GM23338 (cell line): ENCODE results near the gene PDZD11. TPM values are rescaled to one million over a fixed set of nuclear protein-coding genes. Genes with fewer than 3 reads are reported as not detected.

Experiments
- ATAC-seq: fragments of 200-7000 bp; cut with Tn5 transposase; 3 replicates; pipeline ENCODE4 v1.9.1; 2020
- DNase-seq: peaks from one replicate; pipeline ENCODE4 v3.0.0-alpha.2; 2015; ENCODE audit warnings: low spot score
- H2AFZ ChIP-seq: fragments of 200-600 bp; sonication (generic); 2 replicates; pipeline ENCODE4 v1.8.0; 2016; ENCODE audit warnings: antibody characterized with exemption, mild to moderate bottlenecking, moderate library complexity
- H3F3A ChIP-seq: fragments of 200-600 bp; sonication (generic); replicated peaks from 2 replicates; pipeline ENCODE4 v1.8.0; 2017; ENCODE audit warnings: antibody characterized with exemption, mixed run types, low read depth
- H3K27ac ChIP-seq: fragments of 200-600 bp; sonication (generic); 2 replicates; pipeline ENCODE4 v1.6.1; 2016; ENCODE audit warnings: low read depth
- H3K27me3 ChIP-seq: fragments of 200-600 bp; sonication (generic); 2 replicates; pipeline ENCODE4 v1.8.0; 2016; ENCODE audit warnings: mild to moderate bottlenecking, mixed run types, moderate library complexity; ENCODE audit not compliant: insufficient read depth
- H3K36me3 ChIP-seq: fragments of 200-600 bp; sonication (generic); 2 replicates; pipeline ENCODE4 v1.8.0; 2016; ENCODE audit warnings: mild to moderate bottlenecking; ENCODE audit not compliant: insufficient read depth
- H3K4me1 ChIP-seq: fragments of 200-600 bp; sonication (generic); 2 replicates; pipeline ENCODE4 v1.8.0; 2016; ENCODE audit warnings: mild to moderate bottlenecking, moderate library complexity; ENCODE audit not compliant: insufficient read depth
- H3K4me2 ChIP-seq: fragments of 200-600 bp; sonication (generic); 2 replicates; pipeline ENCODE4 v1.7.1; 2017; ENCODE audit warnings: mixed run types
- H3K4me3 ChIP-seq: fragments of 200-600 bp; sonication (generic); 2 replicates; pipeline ENCODE4 v1.6.1; 2016; ENCODE audit warnings: mixed run types
- H3K79me2 ChIP-seq: fragments of 200-600 bp; sonication (generic); replicated peaks from 2 replicates; pipeline ENCODE4 v1.8.0; 2017; ENCODE audit warnings: mild to moderate bottlenecking; ENCODE audit not compliant: insufficient read depth
- H3K9me2 ChIP-seq: fragments of 200-600 bp; sonication (generic); 2 replicates; pipeline ENCODE4 v1.8.0; 2017; ENCODE audit not compliant: insufficient read depth
- H4K20me1 ChIP-seq: fragments of 200-600 bp; sonication (generic); replicated peaks from 2 replicates; pipeline ENCODE4 v1.8.0; 2017; ENCODE audit warnings: mild to moderate bottlenecking; ENCODE audit not compliant: insufficient read depth
- H3K27ac Mint-ChIP-seq: 2 replicates; pipeline ENCODE4 v1.8.0; 2020; ENCODE audit warnings: inconsistent platforms, mild to moderate bottlenecking, moderate library complexity, mixed read lengths
- H3K27me3 Mint-ChIP-seq: 3 replicates; pipeline ENCODE4 v1.8.0; 2022; ENCODE audit warnings: low read depth, mild to moderate bottlenecking, moderate library complexity, mixed read lengths, inconsistent platforms; ENCODE audit not compliant: insufficient read depth, poor library complexity
- H3K36me3 Mint-ChIP-seq: 3 replicates; pipeline ENCODE4 v1.8.0; 2021; ENCODE audit warnings: low read depth, mild to moderate bottlenecking, inconsistent platforms, moderate library complexity, mixed read lengths
- H3K4me1 Mint-ChIP-seq: 3 replicates; pipeline ENCODE4 v1.8.0; 2020; ENCODE audit warnings: mild to moderate bottlenecking, inconsistent platforms, mixed read lengths
- H3K4me3 Mint-ChIP-seq: 3 replicates; pipeline ENCODE4 v1.8.0; 2021; ENCODE audit warnings: moderate library complexity, mild to moderate bottlenecking, inconsistent platforms, mixed read lengths
- H3K9me3 Mint-ChIP-seq: 3 replicates; pipeline ENCODE4 v1.8.0; 2020; ENCODE audit warnings: moderate library complexity, mild to moderate bottlenecking, inconsistent platforms, mixed read lengths
- CTCF ChIP-seq, 2 experiments: fragments of 200-600 bp in 1 of 2; sonication (generic) in 1 of 2; conservative IDR thresholded peaks; 2 replicates each; pipeline versions ENCODE4 v1.5.1 to v1.6.1; 2016 to 2017; ENCODE audit warnings: antibody characterized with exemption in 2 of 2, low read depth in 2 of 2, mild to moderate bottlenecking in 2 of 2, moderate library complexity in 1 of 2
- ETS1 ChIP-seq: IDR thresholded peaks from 2 replicates; pipeline ENCODE4 v1.6.1; 2016; ENCODE audit warnings: antibody characterized with exemption
- EZH2phosphoT487 ChIP-seq: fragments of 200-600 bp; sonication (generic); IDR thresholded peaks from one replicate; pipeline ENCODE4 v1.8.1; 2018; ENCODE audit warnings: antibody characterized with exemption; ENCODE audit not compliant: unreplicated experiment
- NANOG ChIP-seq: IDR thresholded peaks from 2 replicates; pipeline ENCODE4 v1.6.1; 2016; ENCODE audit warnings: antibody characterized with exemption, borderline replicate concordance
- POLR2AphosphoS5 ChIP-seq: IDR thresholded peaks from 2 replicates; pipeline ENCODE4 v1.6.1; 2016; ENCODE audit warnings: antibody characterized with exemption, low read depth
- STAT1 ChIP-seq: IDR thresholded peaks from one replicate; pipeline ENCODE4 v1.6.1; 2016; ENCODE audit warnings: antibody characterized with exemption; ENCODE audit not compliant: unreplicated experiment
- ZNF462 ChIP-seq: fragments of 250-450 bp; sonication (Bioruptor Pico); IDR thresholded peaks from 2 replicates; pipeline ENCODE4 v1.5.0; 2020; ENCODE audit warnings: mild to moderate bottlenecking, moderate library complexity
- polyA plus RNA-seq: library from polyadenylated mRNA; unstranded; fragments of >200 nt; fragmentation: Nextera tagmentation; extraction: Ambion mirVana; gene quantifications from 2 replicates; pipeline ENCODE4 v1.2.1, GENCODE V29; 2016
- total RNA-seq: library from RNA; depleted of rRNA; stranded (reverse); fragments of >200 nt; shearing (Covaris generic); gene quantifications from 2 replicates; pipeline ENCODE4 v1.2.3, GENCODE V29; 2014

Gene PDZD11
- total and polyA plus RNA-seq, 2 experiments from 2014 or later: 30.2 to 67.6 TPM

GRCh38 chrX:70338290-70338689, 48.6 kb upstream of the PDZD11 start (continued):
- TF ChIP-seq ZNF462 (CRISPR knock-in tag) (no peak), NANOG (no peak)

- no peaks in the 10 kb centered on the region for H3K4me1 ChIP-seq
- H3K4me2 ChIP-seq: no peak overlapping the region
- H3K4me3 ChIP-seq: no peak overlapping the region
- Mint-ChIP-seq H3K9me3 (no peaks in the 10 kb centered on the region), H3K4me3 (no peak overlapping the region), H3K4me1 (no peaks in the 10 kb centered on the region), H3K27ac (no peak overlapping the region), H3K27me3 (no peaks in the 10 kb centered on the region), H3K36me3 (peaks cover 23% of the 10 kb centered on the region; the same call in 2 of the 3 replicates)
- no peaks in the 10 kb centered on the region for H3K27me3 ChIP-seq
- no peaks in the 10 kb centered on the region for H4K20me1 ChIP-seq
- 0 out of 2 replicates have a peak, but pooled peaks cover 5% of the 10 kb centered on the region for H3K36me3 ChIP-seq
- no peak for DNase-seq
- H3K79me2 ChIP-seq: no peaks in the 10 kb centered on the region
- no peaks in the 10 kb centered on the region for H3K9me2 ChIP-seq
- no peak overlapping the region for H2AFZ ChIP-seq
- no peak overlapping the region for H3K27ac ChIP-seq
- no peak for ATAC-seq
- no peaks in the 10 kb centered on the region for H3F3A ChIP-seq
- no peak for TF ChIP-seq EZH2phosphoT487
- TF ChIP-seq CTCF (conservative IDR thresholded peaks at IDR 0.05; ENCODE audit: low read depth in 2 of 2): no peak
- TF ChIP-seq POLR2AphosphoS5: no peak
- TF ChIP-seq STAT1: no peak
- TF ChIP-seq ETS1: no peak
- TF ChIP-seq ZNF462 (CRISPR knock-in tag): no peak
These were observed 47.0 kb upstream of the PDZD11 start for GRCh38 chrX:70336767-70337166.
